GM12878 (cell line): ENCODE measurements around the gene N4BP2L2. TPM values are rescaled to one million over a fixed set of nuclear protein-coding genes. Genes with fewer than 3 reads are reported as not detected.

ENCODE experiments used
- MXI1 ChIP-seq: fragments of 150-350 bp; IDR thresholded peaks from 2 replicates; pipeline ENCODE4 v1.6.1; 2011; ENCODE audit warnings: low read depth, mild to moderate bottlenecking, inconsistent platforms, low read length, improper control_type of control experiment
- NR2C1 ChIP-seq: fragments of 450-650 bp; IDR thresholded peaks from 2 replicates; pipeline ENCODE4 v1.6.1; 2017; ENCODE audit warnings: antibody characterized with exemption, mild to moderate bottlenecking, moderate library complexity
- POLR2AphosphoS2 ChIP-seq: IDR thresholded peaks from 2 replicates; pipeline ENCODE4 v1.6.1; 2011; ENCODE audit warnings: low read depth, mild to moderate bottlenecking, low read length, improper control_type of control experiment, moderate library complexity
- POLR2AphosphoS5 ChIP-seq: IDR thresholded peaks from 2 replicates; pipeline ENCODE4 v1.6.1; 2011; ENCODE audit warnings: mild to moderate bottlenecking, low read length, inconsistent platforms
- SIN3A ChIP-seq: IDR thresholded peaks from 2 replicates; pipeline ENCODE4 v1.6.1; 2012; ENCODE audit warnings: low read depth, low read length, improper control_type of control experiment
- polyA plus RNA-seq, 11 experiments: library from polyadenylated mRNA; depleted of rRNA in 4 of 11; unstranded in 6 of 11; stranded (reverse) in 5 of 11; fragments of >200 nt; fragmentation: Nextera tagmentation in 4 of 11; fragmentation: Illumina TruSeq in 1 of 11; extraction: Ambion mirVana in 4 of 11; extraction: Trizol in 1 of 11; gene quantifications; 1 replicate in 1 of 11; 2 replicates in 10 of 11; pipeline versions ENCODE4 v1.2.1 to v1.2.3, GENCODE V29; 2011 to 2016; ENCODE audit warnings: inconsistent platforms in 2 of 11, missing spikeins in 2 of 11, low read depth in 1 of 11
- total RNA-seq, 4 experiments: library from RNA; depleted of rRNA in 3 of 4; stranded (reverse); fragments of >200 nt in 3 of 4; fragmentation: Illumina TruSeq in 1 of 4; extraction: Trizol in 1 of 4; gene quantifications; 2 replicates each; pipeline versions ENCODE4 v1.2.1 to v1.2.3, GENCODE V29; 2013 to 2021
- TF ChIP-seq, protein P1 (sequence below): IDR thresholded peaks from 2 replicates; pipeline ENCODE4 v1.6.1; 2012; ENCODE audit warnings: improper control_type of control experiment, low read depth, low read length; ENCODE audit not compliant: insufficient replicate concordance

Gene N4BP2L2
- total and polyA plus RNA-seq, 10 of the 15 experiments (the other 5 are each of a cell fraction or from before 2014, with no cell fraction given) = 41.7 to 87.1 (median 61.2) TPM

DNA sequence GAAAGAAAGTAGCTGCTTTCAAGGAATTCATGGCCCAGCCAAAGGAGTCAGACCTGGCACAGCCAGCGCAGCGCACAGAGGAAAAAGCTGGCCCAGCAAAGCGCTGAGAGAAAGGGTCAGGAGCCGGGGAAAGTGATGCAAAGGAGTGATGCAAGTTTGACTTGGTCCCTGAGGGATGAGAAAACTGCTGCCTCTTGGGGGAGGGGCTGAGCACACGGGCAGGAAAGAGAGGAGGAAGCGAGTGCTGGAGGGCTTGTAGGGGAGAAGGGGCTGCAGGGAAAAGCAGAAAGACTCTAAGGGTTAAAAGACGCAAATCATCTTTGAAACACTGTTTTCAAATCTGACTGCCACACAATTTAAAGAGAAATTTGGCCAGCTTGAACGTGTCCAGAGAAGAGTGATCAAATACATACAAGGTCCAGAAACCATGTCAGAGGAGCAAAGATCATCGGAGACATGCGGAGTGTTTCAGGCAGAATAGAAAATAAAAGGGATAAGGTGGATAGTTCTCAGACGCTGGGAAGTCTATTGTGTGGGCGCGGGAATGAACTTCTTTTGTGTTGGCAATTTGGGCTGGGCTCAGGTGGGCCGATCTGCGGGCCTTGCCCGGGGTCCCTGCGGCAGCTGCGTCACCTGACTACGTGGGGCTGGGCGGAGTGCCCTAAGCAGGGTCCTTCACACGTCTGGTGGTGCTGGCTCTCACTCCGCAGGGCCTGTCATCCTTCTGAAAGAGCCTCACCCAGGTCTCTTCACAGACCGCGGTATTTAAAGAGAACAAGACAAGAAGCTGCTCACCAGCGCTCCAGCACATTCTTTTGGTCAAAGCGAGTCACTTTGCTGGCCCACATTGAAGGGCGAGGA, 128.8 kb downstream of the N4BP2L2 start (continued):
- TF ChIP-seq, protein P1, sequence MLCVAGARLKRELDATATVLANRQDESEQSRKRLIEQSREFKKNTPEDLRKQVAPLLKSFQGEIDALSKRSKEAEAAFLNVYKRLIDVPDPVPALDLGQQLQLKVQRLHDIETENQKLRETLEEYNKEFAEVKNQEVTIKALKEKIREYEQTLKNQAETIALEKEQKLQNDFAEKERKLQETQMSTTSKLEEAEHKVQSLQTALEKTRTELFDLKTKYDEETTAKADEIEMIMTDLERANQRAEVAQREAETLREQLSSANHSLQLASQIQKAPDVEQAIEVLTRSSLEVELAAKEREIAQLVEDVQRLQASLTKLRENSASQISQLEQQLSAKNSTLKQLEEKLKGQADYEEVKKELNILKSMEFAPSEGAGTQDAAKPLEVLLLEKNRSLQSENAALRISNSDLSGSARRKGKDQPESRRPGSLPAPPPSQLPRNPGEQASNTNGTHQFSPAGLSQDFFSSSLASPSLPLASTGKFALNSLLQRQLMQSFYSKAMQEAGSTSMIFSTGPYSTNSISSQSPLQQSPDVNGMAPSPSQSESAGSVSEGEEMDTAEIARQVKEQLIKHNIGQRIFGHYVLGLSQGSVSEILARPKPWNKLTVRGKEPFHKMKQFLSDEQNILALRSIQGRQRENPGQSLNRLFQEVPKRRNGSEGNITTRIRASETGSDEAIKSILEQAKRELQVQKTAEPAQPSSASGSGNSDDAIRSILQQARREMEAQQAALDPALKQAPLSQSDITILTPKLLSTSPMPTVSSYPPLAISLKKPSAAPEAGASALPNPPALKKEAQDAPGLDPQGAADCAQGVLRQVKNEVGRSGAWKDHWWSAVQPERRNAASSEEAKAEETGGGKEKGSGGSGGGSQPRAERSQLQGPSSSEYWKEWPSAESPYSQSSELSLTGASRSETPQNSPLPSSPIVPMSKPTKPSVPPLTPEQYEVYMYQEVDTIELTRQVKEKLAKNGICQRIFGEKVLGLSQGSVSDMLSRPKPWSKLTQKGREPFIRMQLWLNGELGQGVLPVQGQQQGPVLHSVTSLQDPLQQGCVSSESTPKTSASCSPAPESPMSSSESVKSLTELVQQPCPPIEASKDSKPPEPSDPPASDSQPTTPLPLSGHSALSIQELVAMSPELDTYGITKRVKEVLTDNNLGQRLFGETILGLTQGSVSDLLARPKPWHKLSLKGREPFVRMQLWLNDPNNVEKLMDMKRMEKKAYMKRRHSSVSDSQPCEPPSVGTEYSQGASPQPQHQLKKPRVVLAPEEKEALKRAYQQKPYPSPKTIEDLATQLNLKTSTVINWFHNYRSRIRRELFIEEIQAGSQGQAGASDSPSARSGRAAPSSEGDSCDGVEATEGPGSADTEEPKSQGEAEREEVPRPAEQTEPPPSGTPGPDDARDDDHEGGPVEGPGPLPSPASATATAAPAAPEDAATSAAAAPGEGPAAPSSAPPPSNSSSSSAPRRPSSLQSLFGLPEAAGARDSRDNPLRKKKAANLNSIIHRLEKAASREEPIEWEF = no peak
- TF ChIP-seq NR2C1 = no peak
- TF ChIP-seq SIN3A = no peak
- TF ChIP-seq MXI1 = no peak
- no peak for TF ChIP-seq POLR2AphosphoS2
- no peak for TF ChIP-seq POLR2AphosphoS5
